Activated T-cell treated with anti-CD3 and anti-CD28 coated beads, Interleukin-2, amount 50 U/mL, for 24 hours (primary cell): ENCODE measurements around the gene TOP3B.

ENCODE experiments used
- DNase-seq: peaks from one replicate; pipeline ENCODE4 v3.0.0-alpha.2; 2020
- H3K27ac Mint-ChIP-seq: 2 replicates; pipeline ENCODE4 v1.8.0; 2020; ENCODE audit warnings: mild to moderate bottlenecking, mixed read lengths
- H3K27me3 Mint-ChIP-seq: 2 replicates; pipeline ENCODE4 v1.8.0; 2020; ENCODE audit warnings: mixed read lengths
- H3K36me3 Mint-ChIP-seq: 2 replicates; pipeline ENCODE4 v1.8.0; 2020; ENCODE audit warnings: low read depth, mixed read lengths
- H3K4me1 Mint-ChIP-seq: 2 replicates; pipeline ENCODE4 v1.8.0; 2020; ENCODE audit warnings: low read depth, mixed read lengths
- H3K4me3 Mint-ChIP-seq: 2 replicates; pipeline ENCODE4 v1.8.0; 2020; ENCODE audit warnings: mild to moderate bottlenecking, moderate library complexity, mixed read lengths
- H3K9me3 Mint-ChIP-seq: 2 replicates; pipeline ENCODE4 v1.8.0; 2020; ENCODE audit warnings: mixed read lengths

The TOP3B gene

DNA sequence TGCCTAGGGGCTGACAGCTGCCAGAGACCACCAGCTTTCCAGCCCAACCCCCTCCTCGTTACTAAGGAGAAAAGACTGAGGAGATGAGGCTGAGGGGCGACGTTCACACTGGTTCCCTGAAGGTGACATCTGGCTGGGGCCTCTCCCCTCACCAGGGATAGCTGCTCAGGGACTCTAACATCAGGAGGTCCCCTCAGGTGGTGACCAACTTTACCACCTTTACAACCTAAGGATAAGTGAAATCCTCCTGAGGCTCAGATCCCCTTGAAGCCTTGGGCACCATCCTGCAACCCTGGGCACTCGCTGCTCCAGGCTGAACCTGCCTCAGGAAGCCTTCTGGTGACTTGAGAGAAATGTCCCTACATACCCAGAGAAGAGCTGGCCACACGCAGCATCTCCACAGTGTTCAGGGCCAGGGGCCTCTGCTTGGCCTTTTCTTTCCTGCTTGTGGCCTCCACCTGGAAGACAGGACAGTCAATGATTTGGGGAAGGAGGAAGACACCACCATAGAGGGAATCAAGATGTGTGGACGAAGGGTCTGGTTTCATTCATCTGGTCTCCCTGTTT lies 17.6 kb downstream of the TOP3B start:
- H3K27ac Mint-ChIP-seq = peak overlapping the region; percentile 3
- H3K9me3 Mint-ChIP-seq = no peaks in the 10 kb centered on the region
- no peak overlapping the region for H3K4me3 Mint-ChIP-seq
- peaks cover 88% of the 10 kb centered on the region for H3K36me3 Mint-ChIP-seq
- no peaks in the 10 kb centered on the region for H3K27me3 Mint-ChIP-seq
- DNase-seq = no peak
- no peaks in the 10 kb centered on the region for H3K4me1 Mint-ChIP-seq

DNA sequence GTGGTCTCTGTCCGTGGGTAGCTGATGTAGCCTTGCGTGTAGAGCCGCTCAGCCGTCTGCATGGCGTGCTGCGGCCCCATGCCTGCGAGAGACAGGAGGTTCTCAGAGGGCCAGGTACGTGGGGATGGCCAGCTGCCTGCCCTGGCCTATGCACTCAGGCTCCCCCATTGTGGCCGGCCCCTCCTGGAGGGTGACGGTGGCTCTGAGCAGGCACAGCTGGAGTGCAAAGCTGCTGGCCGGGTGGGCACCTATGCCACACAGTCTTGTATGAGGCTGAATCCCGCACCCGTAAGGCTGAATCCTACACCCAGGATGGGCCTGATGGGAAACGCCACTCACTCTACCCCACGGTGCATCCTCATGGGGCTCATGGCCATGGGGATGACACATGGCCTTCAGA lies 18.4 kb downstream of the TOP3B start:
- no peak overlapping the region for H3K4me3 Mint-ChIP-seq
- no peak overlapping the region for H3K27ac Mint-ChIP-seq
- DNase-seq = no peak
- H3K27me3 Mint-ChIP-seq = no peaks in the 10 kb centered on the region
- no peaks in the 10 kb centered on the region for H3K9me3 Mint-ChIP-seq
- H3K4me1 Mint-ChIP-seq = no peaks in the 10 kb centered on the region
- H3K36me3 Mint-ChIP-seq = peaks cover 95% of the 10 kb centered on the region

DNA sequence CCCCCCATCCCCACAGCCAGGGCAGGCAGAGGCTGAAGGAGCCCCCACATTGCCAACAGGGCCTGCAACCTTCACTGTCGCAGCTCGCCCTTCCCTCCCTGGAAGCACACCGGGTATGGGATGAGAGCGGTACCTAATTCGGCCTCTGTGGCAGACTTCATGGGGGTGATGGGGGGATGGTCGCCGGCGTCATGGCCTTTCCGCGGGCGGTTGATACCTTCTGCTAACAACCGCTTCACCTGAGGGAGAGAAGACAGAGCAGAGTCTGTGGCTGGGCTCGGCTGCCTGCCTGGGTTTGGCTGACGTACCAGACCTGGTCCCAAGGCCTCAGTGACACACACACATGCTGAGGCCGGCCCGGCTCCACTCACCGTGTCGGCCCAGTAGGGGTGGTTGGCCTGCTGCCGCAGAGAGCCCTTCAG lies 18.8 kb downstream of the TOP3B start:
- Mint-ChIP-seq H3K27me3 (no peaks in the 10 kb centered on the region), H3K9me3 (no peaks in the 10 kb centered on the region), H3K4me3 (no peak overlapping the region), H3K27ac (no peak overlapping the region), H3K36me3 (peaks cover 96% of the 10 kb centered on the region), H3K4me1 (no peaks in the 10 kb centered on the region)
- DNase-seq = no peak

DNA sequence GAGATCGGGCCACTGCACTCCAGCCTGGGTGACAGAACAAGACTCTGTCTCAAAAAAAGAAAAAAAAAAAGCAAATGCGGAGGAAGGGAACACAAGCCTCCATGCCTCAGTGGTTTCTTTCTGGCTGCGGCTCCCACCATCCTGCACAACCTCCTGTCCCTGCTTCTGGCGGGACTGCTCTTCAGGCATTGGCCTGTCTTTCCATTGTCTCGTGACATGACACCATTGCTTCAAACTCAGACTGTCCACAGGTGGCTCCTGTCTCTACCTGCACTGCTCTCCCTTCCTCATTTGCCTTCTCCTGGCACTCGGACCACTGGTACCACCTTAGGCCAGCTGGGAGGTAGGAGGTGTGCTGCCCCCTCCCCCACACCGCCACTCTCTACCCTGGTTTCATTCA lies 19.3 kb downstream of the TOP3B start:
- no peaks in the 10 kb centered on the region for H3K4me1 Mint-ChIP-seq
- no peak for DNase-seq
- no peaks in the 10 kb centered on the region for H3K9me3 Mint-ChIP-seq
- peaks cover 96% of the 10 kb centered on the region for H3K36me3 Mint-ChIP-seq
- no peak overlapping the region for H3K27ac Mint-ChIP-seq
- H3K27me3 Mint-ChIP-seq = no peaks in the 10 kb centered on the region
- no peak overlapping the region for H3K4me3 Mint-ChIP-seq

DNA sequence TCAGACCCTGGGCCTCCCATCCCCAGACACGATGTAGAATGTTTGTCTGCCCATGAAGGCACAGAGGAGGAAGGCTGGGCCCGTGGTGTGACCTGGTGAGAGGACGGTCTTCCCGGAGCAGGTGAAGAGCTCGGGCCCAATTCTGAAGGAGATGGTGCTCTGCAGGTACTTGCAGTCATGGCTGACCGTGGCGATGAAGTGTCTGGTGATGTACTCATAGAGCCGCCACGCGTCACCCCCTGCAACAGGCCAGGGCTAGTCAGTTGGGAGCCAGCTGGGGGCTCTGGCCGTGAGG lies 20.0 kb downstream of the TOP3B start:
- no peak for DNase-seq
- Mint-ChIP-seq H3K27me3 (no peaks in the 10 kb centered on the region), H3K27ac (no peak overlapping the region), H3K4me3 (no peak overlapping the region), H3K9me3 (no peaks in the 10 kb centered on the region), H3K36me3 (peaks cover 89% of the 10 kb centered on the region), H3K4me1 (no peaks in the 10 kb centered on the region)

DNA sequence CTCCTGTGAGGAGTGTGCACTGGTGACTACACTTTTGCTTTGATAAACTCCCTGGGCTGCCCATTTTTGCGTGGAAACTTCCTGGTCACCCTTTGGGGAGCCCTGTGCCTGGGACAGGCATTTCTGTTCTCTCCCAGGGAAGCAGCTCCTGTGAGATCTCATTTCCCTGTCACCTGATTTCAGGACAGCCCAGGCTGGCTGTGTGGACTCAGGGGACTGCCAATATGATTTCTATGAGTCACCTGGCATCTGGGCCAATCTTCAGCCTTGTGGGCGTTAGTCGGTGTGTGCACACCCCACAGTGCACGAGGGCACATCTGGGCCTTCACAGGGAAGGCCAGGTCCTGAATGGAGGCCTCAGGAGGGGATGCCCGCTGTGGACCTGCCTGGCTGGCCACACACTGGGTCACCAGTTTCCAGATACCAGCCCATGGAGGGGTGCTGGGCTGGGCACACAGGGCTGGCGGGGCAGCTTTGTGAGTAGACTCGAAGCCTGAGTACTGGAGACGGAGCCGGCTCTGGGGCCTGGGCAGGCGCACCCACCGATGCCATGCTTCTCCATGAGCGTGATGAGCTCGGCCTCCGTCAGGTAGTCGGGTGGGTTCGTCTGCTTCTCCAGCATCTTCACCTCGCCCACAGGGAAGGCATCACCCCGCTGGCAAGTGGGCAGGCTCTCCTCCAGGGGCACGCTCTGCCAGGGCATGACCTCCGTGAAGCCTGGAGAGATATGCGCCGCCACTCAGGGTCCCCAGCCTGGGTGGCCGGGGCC lies 20.5 kb downstream of the TOP3B start:
- H3K27ac Mint-ChIP-seq = peak overlapping the region; percentile 11
- no peaks in the 10 kb centered on the region for H3K9me3 Mint-ChIP-seq
- no peaks in the 10 kb centered on the region for H3K27me3 Mint-ChIP-seq
- H3K4me3 Mint-ChIP-seq = no peak overlapping the region
- H3K4me1 Mint-ChIP-seq = no peaks in the 10 kb centered on the region
- no peak for DNase-seq
- peaks cover 84% of the 10 kb centered on the region for H3K36me3 Mint-ChIP-seq

DNA sequence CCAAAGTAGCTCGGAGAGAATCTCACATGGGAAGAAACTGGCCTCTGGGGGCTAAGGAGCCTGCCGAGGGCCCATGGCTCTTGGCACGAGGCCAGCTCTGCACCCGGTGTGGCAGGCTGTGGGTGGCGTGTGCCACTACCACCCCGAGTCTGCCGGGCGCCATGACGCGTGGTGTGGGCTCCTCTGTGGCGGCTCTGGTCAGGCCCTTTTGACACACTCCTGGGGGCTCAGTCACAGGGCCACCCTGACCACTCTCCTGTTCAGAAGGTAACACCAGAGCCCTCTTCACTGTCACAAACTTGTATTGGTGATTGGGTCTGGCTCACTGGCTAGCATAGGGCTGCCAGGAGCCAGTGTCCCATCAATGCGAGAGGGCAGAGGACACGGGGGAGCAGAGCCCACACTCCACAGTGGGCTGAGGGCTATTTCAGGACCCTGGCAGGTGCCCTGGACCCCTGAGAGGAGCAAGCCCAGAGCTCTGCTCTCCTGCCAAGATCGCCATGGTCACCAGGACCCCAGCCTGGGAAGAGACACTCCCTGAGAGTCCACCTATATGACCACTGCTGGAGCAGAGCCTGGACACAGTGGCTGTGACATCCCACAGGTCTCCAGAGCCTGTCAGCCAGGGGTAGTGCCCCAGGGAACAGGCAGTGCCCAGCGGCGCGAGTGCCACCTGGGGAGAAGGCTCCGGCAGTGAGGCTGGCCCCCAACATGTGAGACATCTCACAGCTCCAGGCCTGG lies 21.3 kb downstream of the TOP3B start:
- DNase-seq = no peak
- no peaks in the 10 kb centered on the region for H3K9me3 Mint-ChIP-seq
- H3K36me3 Mint-ChIP-seq = peaks cover 76% of the 10 kb centered on the region
- H3K4me1 Mint-ChIP-seq = no peaks in the 10 kb centered on the region
- H3K27me3 Mint-ChIP-seq = no peaks in the 10 kb centered on the region
- no peak overlapping the region for H3K27ac Mint-ChIP-seq
- H3K4me3 Mint-ChIP-seq = no peak overlapping the region

DNA sequence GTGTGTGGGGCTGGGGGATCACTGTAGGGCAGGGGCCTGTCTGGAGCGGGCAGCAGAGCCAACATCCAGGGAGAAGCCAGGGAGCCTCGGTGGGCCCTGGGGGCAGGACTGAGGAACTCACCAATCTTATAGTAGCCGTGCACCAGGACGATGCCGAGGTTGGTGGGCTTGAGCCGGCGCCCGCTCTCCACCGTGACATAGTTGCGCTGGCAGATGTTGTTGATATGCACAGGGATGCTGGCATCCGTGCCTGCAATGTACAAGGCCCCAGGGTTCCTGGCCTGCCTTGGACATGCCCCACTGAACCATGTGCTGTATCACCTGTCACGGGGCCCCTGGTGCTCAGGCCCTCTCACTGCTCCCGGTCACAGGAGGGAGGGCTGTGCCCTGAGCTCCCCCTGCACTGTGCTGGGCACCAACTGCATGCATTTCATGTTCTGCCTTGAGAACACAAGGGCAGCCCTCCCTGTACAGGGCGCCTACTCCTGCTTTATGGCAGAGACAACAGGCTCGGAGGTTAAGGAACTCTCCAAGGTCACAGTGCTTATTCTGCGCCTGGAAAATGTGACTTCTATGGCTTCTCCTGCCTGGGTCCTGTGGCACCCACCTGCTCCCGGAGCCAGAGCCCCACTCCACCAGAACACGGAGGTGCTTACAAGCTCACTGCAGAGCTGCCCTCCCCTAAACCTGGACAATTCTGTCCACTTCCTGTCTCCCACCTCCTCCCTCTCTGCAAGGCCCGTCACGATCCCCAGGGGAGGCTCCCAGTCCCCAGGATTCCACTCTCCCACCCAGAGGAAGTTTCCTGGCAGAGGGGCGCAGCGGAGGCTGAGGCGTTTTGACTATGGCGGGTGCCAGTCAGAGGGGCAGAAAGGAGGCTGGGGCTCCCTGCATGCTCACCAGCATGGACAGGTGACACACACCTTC lies 22.1 kb downstream of the TOP3B start:
- H3K4me1 Mint-ChIP-seq = no peaks in the 10 kb centered on the region
- H3K27ac Mint-ChIP-seq = peak overlapping the region; percentile 50
- H3K27me3 Mint-ChIP-seq = no peaks in the 10 kb centered on the region
- no peak overlapping the region for H3K4me3 Mint-ChIP-seq
- peaks cover 70% of the 10 kb centered on the region for H3K36me3 Mint-ChIP-seq
- H3K9me3 Mint-ChIP-seq = no peaks in the 10 kb centered on the region
- no peak for DNase-seq

DNA sequence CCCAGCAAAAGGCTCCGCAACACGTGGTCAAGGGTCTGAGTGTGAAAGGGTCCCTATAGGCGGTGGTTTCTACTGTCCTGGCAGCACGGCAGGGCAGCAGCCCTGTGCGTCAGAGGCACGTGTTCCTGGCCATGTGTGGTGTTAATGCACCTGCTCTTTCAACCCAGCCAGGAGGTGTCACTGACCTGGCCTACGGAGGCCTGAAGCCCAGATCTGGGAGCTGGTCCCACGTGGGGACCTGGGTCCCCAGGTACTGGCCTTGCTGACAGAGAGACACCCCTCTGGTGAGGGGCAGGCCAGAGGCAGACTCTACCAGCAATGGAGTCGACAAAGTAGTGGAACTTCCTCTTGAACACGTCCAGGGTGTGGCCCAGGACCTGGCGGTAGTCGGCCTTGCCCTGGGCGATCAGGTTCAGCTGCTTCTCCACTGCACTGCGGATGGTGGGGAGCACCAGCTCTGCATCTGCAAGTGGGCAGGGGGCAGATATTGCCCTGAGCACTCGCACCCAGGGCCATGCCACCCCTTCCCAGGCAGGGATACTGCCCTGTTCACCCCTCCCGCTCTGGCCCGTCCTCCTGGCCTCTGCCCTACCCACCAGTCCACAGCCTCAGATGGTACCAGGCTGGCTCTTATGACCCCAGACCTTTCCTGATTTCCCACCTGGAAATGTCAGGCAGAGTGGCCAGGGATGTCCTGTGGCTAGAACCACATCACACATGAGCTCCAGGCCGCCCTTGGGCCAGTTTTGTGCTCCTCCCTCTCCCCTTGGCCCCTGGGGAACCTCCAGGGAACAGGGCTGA lies 23.1 kb downstream of the TOP3B start:
- peaks cover 60% of the 10 kb centered on the region for H3K36me3 Mint-ChIP-seq

DNA sequence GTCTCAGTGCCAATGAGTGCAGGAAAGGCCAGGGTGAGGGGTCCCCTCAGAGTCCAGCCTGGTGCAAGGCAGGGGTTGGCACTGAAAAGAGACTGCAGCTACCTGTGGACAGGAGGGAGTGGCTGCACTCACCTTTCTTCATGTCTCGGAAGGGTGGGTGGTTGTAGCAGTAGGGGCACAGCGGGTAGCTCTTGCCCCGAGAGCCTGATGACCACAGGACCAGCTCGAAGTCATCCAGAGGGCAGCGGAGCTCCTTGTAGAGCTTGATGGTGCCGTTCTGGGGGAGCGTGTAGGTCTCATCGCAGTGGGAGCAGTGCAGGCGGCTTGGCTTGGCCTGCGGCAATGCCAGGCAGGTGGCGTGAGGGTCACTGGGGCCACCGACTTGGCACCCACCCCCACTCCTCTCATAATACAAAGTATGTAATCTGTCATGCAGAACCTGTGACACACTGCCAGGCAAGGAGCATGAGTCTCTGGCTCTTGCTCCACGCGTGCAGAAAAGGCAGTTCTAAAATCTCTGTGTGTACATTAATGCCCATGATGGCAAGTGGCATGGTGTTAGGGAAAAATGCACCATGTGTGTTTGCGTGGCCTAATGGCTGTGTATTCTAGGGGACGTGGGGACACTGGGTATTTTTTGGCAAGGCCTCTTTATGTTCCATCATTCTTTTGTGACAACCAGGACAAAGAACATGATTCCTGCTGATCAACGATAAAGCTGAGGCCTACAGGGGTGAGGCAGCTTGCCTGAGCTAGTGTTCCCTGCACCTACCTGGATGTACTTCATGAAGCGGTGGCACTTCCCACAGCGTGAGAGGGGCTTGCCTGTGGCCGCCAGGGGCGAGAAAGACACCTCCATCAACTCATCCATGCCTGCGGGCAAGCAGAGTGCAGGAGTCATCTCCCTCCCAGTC lies 24.0 kb downstream of the TOP3B start:
- Mint-ChIP-seq H3K36me3 (peaks cover 52% of the 10 kb centered on the region), H3K4me1 (no peaks in the 10 kb centered on the region), H3K9me3 (no peaks in the 10 kb centered on the region), H3K4me3 (no peak overlapping the region), H3K27ac (no peak overlapping the region), H3K27me3 (no peaks in the 10 kb centered on the region)
- DNase-seq = no peak

More for the DNA sequence above, 23.1 kb downstream of the TOP3B start:
- no peaks in the 10 kb centered on the region for H3K9me3 Mint-ChIP-seq
- no peaks in the 10 kb centered on the region for H3K27me3 Mint-ChIP-seq
- H3K4me3 Mint-ChIP-seq = no peak overlapping the region
- H3K27ac Mint-ChIP-seq = no peak overlapping the region
- H3K4me1 Mint-ChIP-seq = no peaks in the 10 kb centered on the region
- no peak for DNase-seq

DNA sequence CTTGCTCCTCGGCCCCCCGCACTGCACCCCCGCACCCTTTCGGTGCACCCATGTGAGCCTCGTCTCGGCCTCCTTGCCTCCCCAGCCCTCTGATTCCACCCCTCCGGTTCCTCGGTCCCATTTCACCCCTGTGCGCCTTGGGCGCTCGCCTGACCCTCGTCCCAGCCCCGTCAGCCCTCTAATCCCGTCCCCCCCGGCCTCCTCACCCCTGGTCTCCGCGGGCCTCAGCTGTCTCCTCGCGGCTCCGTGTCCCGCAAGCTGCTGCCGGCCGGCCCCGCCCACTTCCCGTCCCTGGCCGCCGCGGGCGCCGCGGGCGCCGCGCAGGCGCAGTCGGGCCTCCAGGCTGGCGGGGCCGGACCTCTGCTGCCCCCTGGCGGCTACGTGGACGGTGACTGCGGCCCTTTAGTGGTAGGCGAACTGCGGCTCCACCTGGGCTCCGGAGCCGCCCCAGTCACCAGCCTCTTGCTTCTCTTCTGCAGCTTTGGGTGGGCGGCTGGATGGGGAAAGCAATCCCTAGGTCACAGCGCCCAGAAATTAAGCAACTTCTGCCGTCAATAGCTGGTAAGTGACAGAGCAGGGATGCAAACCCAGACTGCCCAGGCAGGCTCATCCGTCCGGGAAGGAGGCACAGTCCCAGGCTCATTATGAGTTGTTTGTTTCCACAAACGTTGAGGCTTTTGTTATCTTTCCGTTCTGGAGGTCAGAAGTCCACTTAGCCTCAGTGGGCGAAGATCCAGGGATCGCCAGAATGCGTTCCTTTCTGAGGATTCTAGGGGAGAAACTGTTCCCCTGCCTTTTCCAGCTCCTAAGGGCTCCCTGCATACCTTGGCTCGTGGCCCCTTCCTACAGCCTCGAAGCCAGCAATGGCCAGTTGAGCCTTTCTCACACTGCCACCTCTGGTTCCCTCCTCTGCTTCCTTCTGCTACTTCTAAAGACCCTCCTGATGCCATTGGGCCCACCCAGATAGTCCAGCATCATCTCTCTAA lies 29.7 kb downstream of the TOP3B start, which contains the start of gene PPM1F:
Gene PPM1F (minus strand): TSS at position 263 of the 986 bp plus-strand sequence. CDS start 6,800 bp downstream, outside the sequence.
- peaks cover 4% of the 10 kb centered on the region for H3K36me3 Mint-ChIP-seq
- H3K27ac Mint-ChIP-seq = peak within 1 kb of the TSS; percentile 90
- H3K9me3 Mint-ChIP-seq = no peaks in the 10 kb centered on the region
- H3K4me1 Mint-ChIP-seq = peaks cover 21% of the 10 kb centered on the region
- no peaks in the 10 kb centered on the region for H3K27me3 Mint-ChIP-seq
- peak; percentile 96 for DNase-seq
- peak within 1 kb of the TSS; percentile 86 for H3K4me3 Mint-ChIP-seq

DNA sequence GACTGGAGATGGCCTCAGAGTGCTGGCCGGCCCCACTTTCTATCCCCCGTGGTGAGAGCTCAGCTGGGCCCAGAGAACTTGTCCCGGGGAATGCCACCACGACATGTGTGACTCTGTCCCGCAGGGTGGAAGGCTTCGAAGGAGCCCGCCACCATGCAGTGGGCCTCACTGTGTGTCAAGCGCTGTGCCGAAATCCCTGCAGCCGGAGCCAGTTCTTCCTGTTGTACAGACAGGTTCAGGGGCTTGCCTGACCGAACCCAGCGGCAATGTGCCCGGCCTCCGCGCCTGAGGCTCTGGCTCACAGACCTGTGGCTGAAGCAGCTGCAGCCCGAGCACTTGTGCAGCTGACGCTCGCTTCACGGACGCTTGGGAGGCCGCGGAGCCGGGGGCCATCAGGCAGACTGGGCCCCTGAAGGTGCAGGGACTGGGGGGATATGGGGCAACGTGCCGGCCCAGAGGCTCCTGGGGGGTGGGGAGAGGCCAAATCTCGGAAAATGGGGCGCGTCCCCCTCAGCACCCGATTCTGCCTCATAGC lies 30.6 kb downstream of the TOP3B start:
- Mint-ChIP-seq H3K36me3 (peaks cover 4% of the 10 kb centered on the region), H3K4me1 (peaks cover 22% of the 10 kb centered on the region), H3K27me3 (no peaks in the 10 kb centered on the region), H3K4me3 (peak overlapping the region; percentile 86), H3K27ac (peak overlapping the region; percentile 90), H3K9me3 (no peaks in the 10 kb centered on the region)
- DNase-seq = peak; percentile 57
